A673 (cell line): ENCODE results near the gene ERG. TPM values are rescaled to one million over a fixed set of nuclear protein-coding genes. Genes with fewer than 3 reads are reported as not detected.

Experiments used
- BruUV-seq: library from RNA; stranded (reverse); fragments of 400-500 nt; replicated peaks from 2 replicates; lab custom pipeline; 2021; lab: Mats Ljungman, UMichigan
- CTCF ChIA-PET: fragments of 300-600 bp; sonication (Branson Sonifier 250); formaldehyde crosslinking; loops from one replicate; lab custom pipeline; 2022; ENCODE audit warnings: antibody characterized with exemption; lab: Charles Lee
- POLR2A ChIA-PET: fragments of 300-600 bp; sonication (Branson Sonifier 250); formaldehyde crosslinking; loops from one replicate; lab custom pipeline; 2022; ENCODE audit warnings: antibody characterized with exemption; ENCODE audit not compliant: low non-redundant PET; lab: Charles Lee
- DNase-seq: peaks from one replicate; pipeline ENCODE4 v3.0.0-alpha.2; 2015; ENCODE audit warnings: low spot score
- H3K27ac ChIP-seq: fragments of 200-600 bp; sonication (generic); 2 replicates; pipeline ENCODE4 v1.5.1; 2016; ENCODE audit warnings: mixed run types, low read depth, mild to moderate bottlenecking, mixed read lengths, antibody characterized with exemption, low read length; ENCODE audit not compliant: poor library complexity, severe bottlenecking
- H3K27me3 ChIP-seq: fragments of 200-600 bp; sonication (generic); replicated peaks from 2 replicates; pipeline ENCODE4 v1.6.1; 2017; ENCODE audit warnings: mixed run types, low read depth, mild to moderate bottlenecking, mixed read lengths, antibody characterized with exemption, low read length; ENCODE audit not compliant: insufficient read depth, poor library complexity
- H3K36me3 ChIP-seq: fragments of 200-600 bp; sonication (generic); 2 replicates; pipeline ENCODE4 v1.6.1; 2016; ENCODE audit warnings: mixed run types, mild to moderate bottlenecking, mixed read lengths, antibody characterized with exemption, low read length; ENCODE audit not compliant: insufficient read depth, poor library complexity, severe bottlenecking
- H3K4me1 ChIP-seq: fragments of 200-600 bp; sonication (generic); 2 replicates; pipeline ENCODE4 v1.6.1; 2017; ENCODE audit warnings: mixed run types, mild to moderate bottlenecking, mixed read lengths, antibody characterized with exemption, low read length; ENCODE audit not compliant: insufficient read depth, poor library complexity, severe bottlenecking
- H3K4me3 ChIP-seq: fragments of 200-600 bp; sonication (generic); 2 replicates; pipeline ENCODE4 v1.5.1; 2016; ENCODE audit warnings: low read depth, mixed run types, mild to moderate bottlenecking, mixed read lengths, low read length; ENCODE audit not compliant: poor library complexity, severe bottlenecking
- H3K9me3 ChIP-seq: fragments of 200-600 bp; sonication (generic); 2 replicates; pipeline ENCODE4 v1.6.1; 2016; ENCODE audit warnings: mixed run types, low read depth, mild to moderate bottlenecking, mixed read lengths, antibody characterized with exemption, low read length; ENCODE audit not compliant: poor library complexity, severe bottlenecking
- EZH2 ChIP-seq: fragments of 200-600 bp; sonication (generic); IDR thresholded peaks from 2 replicates; pipeline ENCODE4 v1.6.1; 2017; ENCODE audit warnings: borderline replicate concordance, low read depth, mild to moderate bottlenecking, mixed read lengths, antibody characterized with exemption, low read length; ENCODE audit not compliant: poor library complexity, severe bottlenecking
- intact Hi-C: fragments of 100-400 bp; cut with micrococcal nuclease; formaldehyde crosslinking; loops from one replicate; pipeline ENCODE4 v1.10.0; 2022; ENCODE audit not compliant: unreplicated experiment
- total RNA-seq: library from RNA; stranded (reverse); gene quantifications from 2 replicates; pipeline ENCODE4 v1.2.3, GENCODE V29; 2021
- TF ChIP-seq, protein P1 (sequence below): fragments of 300-800, 200-600 bp; sonication (generic); conservative IDR thresholded peaks from 2 replicates; pipeline ENCODE4 v1.5.1; 2017; ENCODE audit warnings: low read depth, mild to moderate bottlenecking, antibody characterized with exemption, low read length, moderate library complexity, mixed read lengths

Gene ERG
- total RNA-seq, 1 experiment from 2014 or later, result not detected

DNA sequence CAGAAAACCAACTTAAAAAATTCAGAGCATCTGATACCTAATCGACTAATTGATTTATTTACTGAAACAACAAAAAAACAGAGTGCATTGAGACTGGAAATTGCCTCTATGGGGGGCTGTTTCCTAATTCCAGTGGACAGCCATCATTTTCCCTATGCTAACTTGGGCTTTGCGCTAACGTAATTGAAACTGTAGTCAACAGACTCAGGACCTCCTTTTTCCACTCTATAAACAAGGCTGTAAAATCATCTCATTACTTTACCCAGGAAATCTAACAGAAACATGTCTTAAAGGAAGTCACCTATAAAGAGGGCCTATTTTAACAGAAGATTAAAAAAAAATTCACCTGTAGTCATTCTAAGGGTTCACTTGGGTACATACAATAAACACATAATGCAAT is 2.1 kb downstream of the ERG start:
- no peak overlapping the region for H3K27ac ChIP-seq
- no TSS peak for BruUV-seq
- H3K36me3 ChIP-seq, result no peaks in the 10 kb centered on the region
- no peak for TF ChIP-seq EZH2
- TF ChIP-seq, protein P1, sequence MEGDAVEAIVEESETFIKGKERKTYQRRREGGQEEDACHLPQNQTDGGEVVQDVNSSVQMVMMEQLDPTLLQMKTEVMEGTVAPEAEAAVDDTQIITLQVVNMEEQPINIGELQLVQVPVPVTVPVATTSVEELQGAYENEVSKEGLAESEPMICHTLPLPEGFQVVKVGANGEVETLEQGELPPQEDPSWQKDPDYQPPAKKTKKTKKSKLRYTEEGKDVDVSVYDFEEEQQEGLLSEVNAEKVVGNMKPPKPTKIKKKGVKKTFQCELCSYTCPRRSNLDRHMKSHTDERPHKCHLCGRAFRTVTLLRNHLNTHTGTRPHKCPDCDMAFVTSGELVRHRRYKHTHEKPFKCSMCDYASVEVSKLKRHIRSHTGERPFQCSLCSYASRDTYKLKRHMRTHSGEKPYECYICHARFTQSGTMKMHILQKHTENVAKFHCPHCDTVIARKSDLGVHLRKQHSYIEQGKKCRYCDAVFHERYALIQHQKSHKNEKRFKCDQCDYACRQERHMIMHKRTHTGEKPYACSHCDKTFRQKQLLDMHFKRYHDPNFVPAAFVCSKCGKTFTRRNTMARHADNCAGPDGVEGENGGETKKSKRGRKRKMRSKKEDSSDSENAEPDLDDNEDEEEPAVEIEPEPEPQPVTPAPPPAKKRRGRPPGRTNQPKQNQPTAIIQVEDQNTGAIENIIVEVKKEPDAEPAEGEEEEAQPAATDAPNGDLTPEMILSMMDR, result no peak
- H3K4me1 ChIP-seq, result no peaks in the 10 kb centered on the region
- no peaks in the 10 kb centered on the region for H3K27me3 ChIP-seq
- CTCF ChIA-PET, result no interaction called here
- no peak for DNase-seq
- POLR2A ChIA-PET, result no interaction called here
- intact Hi-C loops, result no loop called here
- H3K9me3 ChIP-seq, result no peaks in the 10 kb centered on the region
- H3K4me3 ChIP-seq, result no peak overlapping the region

GRCh38 chr21:38495696-38496095 is 2.6 kb downstream of the ERG start:
- ChIA-PET CTCF (no interaction called here), POLR2A (no interaction called here)
- TF ChIP-seq, protein P1, result no peak
- no peak for TF ChIP-seq EZH2
- BruUV-seq, result no TSS peak
- Histone ChIP-seq H3K4me3 (no peak overlapping the region), H3K9me3 (no peaks in the 10 kb centered on the region), H3K36me3 (no peaks in the 10 kb centered on the region), H3K27ac (no peak overlapping the region), H3K4me1 (no peaks in the 10 kb centered on the region), H3K27me3 (no peaks in the 10 kb centered on the region)
- intact Hi-C loops, result no loop called here
- no peak for DNase-seq

DNA sequence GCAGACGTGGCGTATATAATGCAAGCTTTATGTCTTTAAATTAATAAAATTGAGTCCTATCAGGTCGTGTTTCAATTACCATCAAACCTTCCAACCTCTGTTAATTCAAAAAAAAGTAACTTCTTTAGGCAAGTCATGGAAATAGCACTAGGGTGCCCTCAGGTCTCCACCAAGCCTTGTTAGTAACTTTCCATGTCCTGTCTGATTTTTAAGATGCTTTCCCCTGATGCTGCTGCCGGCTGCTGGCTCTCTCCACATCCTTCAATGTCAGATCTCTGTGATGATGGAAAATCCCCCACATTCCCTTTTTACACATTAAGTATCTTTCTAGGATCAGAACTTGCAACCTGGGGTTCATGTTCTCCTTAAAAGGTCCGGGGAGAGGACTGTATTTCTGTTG is 3.0 kb downstream of the ERG start:
- Histone ChIP-seq H3K9me3 (no peaks in the 10 kb centered on the region), H3K4me1 (no peaks in the 10 kb centered on the region), H3K27me3 (no peaks in the 10 kb centered on the region), H3K4me3 (no peak overlapping the region), H3K36me3 (no peaks in the 10 kb centered on the region), H3K27ac (no peak overlapping the region)
- intact Hi-C loops, result no loop called here
- POLR2A ChIA-PET, result no interaction called here
- BruUV-seq, result no TSS peak
- no peak for DNase-seq
- TF ChIP-seq EZH2, result no peak
- TF ChIP-seq, protein P1, result no peak
- CTCF ChIA-PET, result no interaction called here
